Endodermal cell (in vitro differentiated cells): ENCODE data around the gene SRPK3. TPM values are rescaled to one million over a fixed set of nuclear protein-coding genes. Genes with fewer than 3 reads are reported as not detected.

ENCODE experiments used
- DNase-seq: peaks from one replicate; pipeline ENCODE4 v3.0.0-alpha.2; 2017
- H3K27ac ChIP-seq: 2 replicates; pipeline ENCODE4 v1.5.1; 2013; ENCODE audit warnings: mild to moderate bottlenecking, low read depth, low read length, moderate library complexity
- H3K27me3 ChIP-seq: 2 replicates; pipeline ENCODE4 v1.6.1; 2013; ENCODE audit warnings: mild to moderate bottlenecking, low read length, moderate library complexity; ENCODE audit not compliant: insufficient read depth, control insufficient read depth, poor library complexity, severe bottlenecking
- H3K36me3 ChIP-seq: 2 replicates; pipeline ENCODE4 v1.7.0; 2013; ENCODE audit warnings: mild to moderate bottlenecking, low read length, moderate library complexity; ENCODE audit not compliant: control insufficient read depth, insufficient read depth
- H3K4me1 ChIP-seq: one replicate; pipeline ENCODE4 v1.7.0; 2013; ENCODE audit warnings: low read length; ENCODE audit not compliant: control insufficient read depth, insufficient read depth
- H3K4me3 ChIP-seq: 2 replicates; pipeline ENCODE4 v1.5.1; 2013; ENCODE audit warnings: mild to moderate bottlenecking, low read length, moderate library complexity
- H3K9ac ChIP-seq: 2 replicates; pipeline ENCODE4 v1.6.1; 2013; ENCODE audit warnings: mild to moderate bottlenecking, low read length, moderate library complexity; ENCODE audit not compliant: poor library complexity, severe bottlenecking; ENCODE audit errors: extremely low read depth
- H3K9me3 ChIP-seq: 2 replicates; pipeline ENCODE4 v1.6.1; 2013; ENCODE audit warnings: mild to moderate bottlenecking, low read length, moderate library complexity; ENCODE audit not compliant: control insufficient read depth
- H3K27ac Mint-ChIP-seq: 2 replicates; pipeline ENCODE4 v1.8.0; 2020; ENCODE audit warnings: mixed read lengths
- H3K27me3 Mint-ChIP-seq: 2 replicates; pipeline ENCODE4 v1.8.0; 2021; ENCODE audit warnings: mild to moderate bottlenecking, mixed read lengths; ENCODE audit not compliant: insufficient read depth
- H3K36me3 Mint-ChIP-seq: 2 replicates; pipeline ENCODE4 v1.8.0; 2020; ENCODE audit warnings: low read depth, mixed read lengths
- H3K4me1 Mint-ChIP-seq: 2 replicates; pipeline ENCODE4 v1.8.0; 2020; ENCODE audit warnings: mixed read lengths
- H3K4me3 Mint-ChIP-seq: 2 replicates; pipeline ENCODE4 v1.8.0; 2020; ENCODE audit warnings: mild to moderate bottlenecking, moderate library complexity, mixed read lengths
- H3K9me3 Mint-ChIP-seq: 2 replicates; pipeline ENCODE4 v1.8.0; 2020; ENCODE audit warnings: mild to moderate bottlenecking, mixed read lengths
- WGBS, 2 experiments: methylation state at CpG; one replicate each; pipeline versions ENCODE4 v1.1.5 to v1.1.7; 2013; ENCODE audit warnings: missing lambda C conversion rate in 2 of 2, mixed read lengths in 1 of 2; ENCODE audit not compliant: insufficient coverage in 1 of 2, insufficient read length in 1 of 2; 5-methylcytosine and 5-hydroxymethylcytosine counted together
- total RNA-seq, 2 donors: library from RNA; stranded (reverse); fragmentation: NEBNext Ultra II Directional in 1 of 2; extraction: Animal tissue kit (Norgen Biotek cat#: 25700) in 1 of 2; gene quantifications; 2 replicates in 1 of 2; 3 replicates in 1 of 2; pipeline ENCODE4 v1.2.1, GENCODE V29; 2021
- TF ChIP-seq, protein P1 (sequence below): fragments of 200-600 bp; sonication (generic); conservative IDR thresholded peaks from 2 replicates; pipeline ENCODE4 v1.5.0; 2021; ENCODE audit warnings: antibody characterized with exemption, mild to moderate bottlenecking

SRPK3 gene
- total RNA-seq, 2 donors from 2014 or later = not detected

GRCh38 chrX:153778181-153778580 lies 2.7 kb upstream of the SRPK3 start:
- 88 to 90% methylated on average over 2 to 17 of the region's 17 CpGs for WGBS, 2 experiments
- H3K27me3 Mint-ChIP-seq = no peaks in the 10 kb centered on the region
- Histone ChIP-seq H3K4me3 (no peak overlapping the region), H3K4me1 (no peaks in the 10 kb centered on the region), H3K27ac (no peak overlapping the region), H3K27me3 (no peaks in the 10 kb centered on the region), H3K9ac (no peak overlapping the region), H3K9me3 (no peaks in the 10 kb centered on the region), H3K36me3 (no peaks in the 10 kb centered on the region)
- H3K4me3 Mint-ChIP-seq = no peak overlapping the region
- H3K9me3 Mint-ChIP-seq = peaks cover 41% of the 10 kb centered on the region
- no peaks in the 10 kb centered on the region for H3K4me1 Mint-ChIP-seq
- TF ChIP-seq, protein P1, sequence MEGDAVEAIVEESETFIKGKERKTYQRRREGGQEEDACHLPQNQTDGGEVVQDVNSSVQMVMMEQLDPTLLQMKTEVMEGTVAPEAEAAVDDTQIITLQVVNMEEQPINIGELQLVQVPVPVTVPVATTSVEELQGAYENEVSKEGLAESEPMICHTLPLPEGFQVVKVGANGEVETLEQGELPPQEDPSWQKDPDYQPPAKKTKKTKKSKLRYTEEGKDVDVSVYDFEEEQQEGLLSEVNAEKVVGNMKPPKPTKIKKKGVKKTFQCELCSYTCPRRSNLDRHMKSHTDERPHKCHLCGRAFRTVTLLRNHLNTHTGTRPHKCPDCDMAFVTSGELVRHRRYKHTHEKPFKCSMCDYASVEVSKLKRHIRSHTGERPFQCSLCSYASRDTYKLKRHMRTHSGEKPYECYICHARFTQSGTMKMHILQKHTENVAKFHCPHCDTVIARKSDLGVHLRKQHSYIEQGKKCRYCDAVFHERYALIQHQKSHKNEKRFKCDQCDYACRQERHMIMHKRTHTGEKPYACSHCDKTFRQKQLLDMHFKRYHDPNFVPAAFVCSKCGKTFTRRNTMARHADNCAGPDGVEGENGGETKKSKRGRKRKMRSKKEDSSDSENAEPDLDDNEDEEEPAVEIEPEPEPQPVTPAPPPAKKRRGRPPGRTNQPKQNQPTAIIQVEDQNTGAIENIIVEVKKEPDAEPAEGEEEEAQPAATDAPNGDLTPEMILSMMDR = no peak
- no peaks in the 10 kb centered on the region for H3K36me3 Mint-ChIP-seq
- no peak for DNase-seq
- no peak overlapping the region for H3K27ac Mint-ChIP-seq

- Histone ChIP-seq H3K36me3 (no peaks in the 10 kb centered on the region), H3K27me3 (no peaks in the 10 kb centered on the region), H3K9ac (no peak overlapping the region), H3K4me3 (no peak overlapping the region), H3K9me3 (no peaks in the 10 kb centered on the region), H3K4me1 (no peaks in the 10 kb centered on the region), H3K27ac (no peak overlapping the region)
- TF ChIP-seq, protein P1 = peak; percentile 46
- Mint-ChIP-seq H3K27ac (no peak overlapping the region), H3K9me3 (peaks cover 44% of the 10 kb centered on the region), H3K36me3 (no peaks in the 10 kb centered on the region), H3K4me3 (no peak overlapping the region), H3K4me1 (no peaks in the 10 kb centered on the region), H3K27me3 (no peaks in the 10 kb centered on the region)
- WGBS, 2 experiments = 95% methylated on average over 16 of the region's 16 CpGs; no CpG with 5 or more reads in 1 of the 2 experiments
- no peak for DNase-seq
Measured at GRCh38 chrX:153778684-153779101, 2.1 kb upstream of the SRPK3 start.

DNA sequence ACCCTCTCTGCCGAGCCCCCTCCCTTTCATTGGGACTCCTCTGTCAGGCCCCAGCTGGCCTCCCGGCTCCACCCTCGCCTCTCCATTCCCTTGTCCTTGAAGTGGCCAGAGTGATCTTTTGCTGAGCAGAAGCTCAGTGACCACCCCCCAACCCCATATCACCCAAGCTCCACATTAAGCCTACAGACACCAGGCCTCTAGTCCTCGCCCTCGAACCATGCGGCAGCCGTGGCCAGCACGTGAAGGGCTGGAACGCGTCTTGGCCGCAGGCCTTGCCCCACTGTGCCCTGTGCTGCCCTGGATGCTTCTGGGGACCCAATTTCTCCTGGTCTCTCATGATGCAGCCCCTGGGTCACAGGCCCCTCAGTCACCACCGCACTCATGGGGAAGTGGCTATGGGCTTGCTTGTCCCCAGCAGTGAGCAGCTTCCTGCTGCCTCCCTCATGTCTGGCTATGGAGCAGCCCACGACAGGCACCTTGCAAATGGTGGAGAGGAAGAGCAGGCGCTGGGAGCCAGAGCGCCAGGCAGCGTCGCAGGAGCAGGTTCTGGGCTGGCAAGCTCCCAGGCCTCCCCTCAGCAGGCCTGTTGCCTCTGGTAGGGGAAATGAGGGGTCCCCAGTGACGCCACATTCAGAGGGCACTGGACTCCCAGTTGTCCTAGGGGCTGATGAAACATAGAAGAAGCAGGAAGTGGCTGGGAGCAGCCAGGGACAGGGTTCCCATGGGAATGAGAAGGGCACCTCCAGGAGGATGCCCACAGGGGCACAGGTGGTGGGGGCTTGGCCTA lies 757 bp upstream of the SRPK3 start:
- H3K4me3 Mint-ChIP-seq = no peak overlapping the region
- WGBS, 2 experiments = 85 to 92% methylated on average over 4 to 18 of the region's 18 CpGs

More for the DNA sequence above, 757 bp upstream of the SRPK3 start:
- no peak overlapping the region for H3K27ac ChIP-seq
- Mint-ChIP-seq H3K36me3 (no peaks in the 10 kb centered on the region), H3K27me3 (no peaks in the 10 kb centered on the region), H3K27ac (peak overlapping the region; percentile 10), H3K9me3 (peaks cover 50% of the 10 kb centered on the region), H3K4me1 (no peaks in the 10 kb centered on the region)
- no peaks in the 10 kb centered on the region for H3K27me3 ChIP-seq
- H3K9me3 ChIP-seq = no peaks in the 10 kb centered on the region
- TF ChIP-seq, protein P1 = no peak
- no peaks in the 10 kb centered on the region for H3K36me3 ChIP-seq
- no peak overlapping the region for H3K4me3 ChIP-seq
- no peak for DNase-seq
- no peaks in the 10 kb centered on the region for H3K4me1 ChIP-seq
- H3K9ac ChIP-seq = no peak overlapping the region
